Fibroblast of lung (primary cell): ENCODE data around the gene MBNL1. TPM values are rescaled to one million over a fixed set of nuclear protein-coding genes. Genes with fewer than 3 reads are reported as not detected.
A peak's percentile ranks its signal among the peaks of the same experiment; 100 is the strongest.

Experiments
- DNase-seq, 2 donors: peaks; one replicate each; pipeline versions ENCODE4 v3.0.0 to v3.0.0-alpha.2; 2010; ENCODE audit warnings: low read depth in 2 of 2
- H2AFZ ChIP-seq: 2 replicates; pipeline ENCODE4 v1.5.1; 2012; ENCODE audit warnings: low read length, control low read depth, inconsistent platforms
- H3K27ac ChIP-seq: 2 replicates; pipeline ENCODE4 v1.5.1; 2011; ENCODE audit warnings: low read length, control low read depth; ENCODE audit not compliant: insufficient read depth
- H3K27me3 ChIP-seq: 2 replicates; pipeline ENCODE4 v1.5.1; 2011; ENCODE audit warnings: mild to moderate bottlenecking, low read length; ENCODE audit not compliant: control insufficient read depth, insufficient read depth
- H3K36me3 ChIP-seq: 2 replicates; pipeline ENCODE4 v1.5.1; 2011; ENCODE audit warnings: low read length; ENCODE audit not compliant: control insufficient read depth, insufficient read depth
- H3K4me1 ChIP-seq: 2 replicates; pipeline ENCODE4 v1.5.1; 2011; ENCODE audit warnings: low read length; ENCODE audit not compliant: control insufficient read depth, insufficient read depth; ENCODE audit errors: extremely low read depth
- H3K4me2 ChIP-seq: 2 replicates; pipeline ENCODE4 v1.5.1; 2011; ENCODE audit warnings: low read length, control low read depth; ENCODE audit not compliant: insufficient read depth; ENCODE audit errors: extremely low read depth
- H3K4me3 ChIP-seq, 4 experiments: fragments of 200-600 bp in 1 of 4; sonication (generic) in 1 of 4; replicated peaks in 1 of 4; 2 replicates each; pipeline ENCODE4 v1.5.1; 2011 to 2016; ENCODE audit warnings: low read length in 4 of 4, low read depth in 3 of 4, mild to moderate bottlenecking in 3 of 4, control low read depth in 2 of 4, inconsistent platforms in 1 of 4, mixed read lengths in 1 of 4; ENCODE audit not compliant: insufficient read depth in 1 of 4; ENCODE audit errors: control extremely low read depth in 1 of 4
- H3K79me2 ChIP-seq: 2 replicates; pipeline ENCODE4 v1.5.1; 2012; ENCODE audit warnings: mild to moderate bottlenecking, low read length, inconsistent platforms; ENCODE audit not compliant: control insufficient read depth, insufficient read depth
- H3K9ac ChIP-seq: 2 replicates; pipeline ENCODE4 v1.5.1; 2011; ENCODE audit warnings: mild to moderate bottlenecking, low read length, control low read depth; ENCODE audit not compliant: insufficient read depth
- H3K9me3 ChIP-seq: 2 replicates; pipeline ENCODE4 v1.5.1; 2012; ENCODE audit warnings: low read depth, low read length; ENCODE audit not compliant: control insufficient read depth, insufficient read depth
- H4K20me1 ChIP-seq: 2 replicates; pipeline ENCODE4 v1.5.1; 2011; ENCODE audit warnings: low read length; ENCODE audit not compliant: control insufficient read depth, insufficient read depth; ENCODE audit errors: extremely low read depth
- CTCF ChIP-seq, 2 donors: IDR thresholded peaks in 1 of 2; conservative IDR thresholded peaks in 1 of 2; 1 replicate in 1 of 2; 2 replicates in 1 of 2; pipeline ENCODE4 v1.5.1; 2011 to 2012; ENCODE audit warnings: low read length in 2 of 2, control low read depth in 1 of 2, inconsistent platforms in 1 of 2, low read depth in 1 of 2, mild to moderate bottlenecking in 1 of 2
- EZH2 ChIP-seq: IDR thresholded peaks from 2 replicates; pipeline ENCODE4 v1.5.1; 2012; ENCODE audit warnings: low read length, control low read depth, mild to moderate bottlenecking; ENCODE audit errors: missing control alignments
- polyA plus RNA-seq, 2 donors: library from polyadenylated mRNA; depleted of rRNA in 1 of 2; stranded (reverse) in 1 of 2; unstranded in 1 of 2; fragments of >200 nt; gene quantifications; 2 replicates each; pipeline ENCODE4 v1.2.1, GENCODE V29; 2011 to 2012; ENCODE audit warnings: missing spikeins in 1 of 2
- total RNA-seq: library from RNA; depleted of rRNA; stranded (reverse); fragments of >200 nt; gene quantifications from 2 replicates; pipeline ENCODE4 v1.2.1, GENCODE V29; 2014

MBNL1 gene
- total and polyA plus RNA-seq, 2 donors (not counting 1 experiment from before 2014, with no cell fraction given), result 150 to 213 TPM

GRCh38 chr3:152222327-152222726 lies 46.4 kb upstream of the MBNL1 start:
- no peaks in the 10 kb centered on the region for H3K4me1 ChIP-seq
- TF ChIP-seq CTCF (conservative IDR thresholded peaks at IDR 0.05 in 1 of 2, IDR thresholded peaks at IDR 0.05 in 1 of 2; ENCODE audit: low read depth in 1 of 2, low read length in 2 of 2), result no peak
- TF ChIP-seq EZH2, result no peak
- H3K9ac ChIP-seq, result no peak overlapping the region
- no peak overlapping the region for H3K27ac ChIP-seq
- H3K79me2 ChIP-seq, result no peaks in the 10 kb centered on the region
- peak; percentile 57 to 78 for DNase-seq
- no peak overlapping the region for H2AFZ ChIP-seq
- no peaks in the 10 kb centered on the region for H3K36me3 ChIP-seq
- H3K9me3 ChIP-seq, result no peaks in the 10 kb centered on the region
- peak overlapping the region; percentile 46 for H3K4me2 ChIP-seq
- no peaks in the 10 kb centered on the region for H3K27me3 ChIP-seq
- H3K4me3 ChIP-seq, result no peak overlapping the region
- H4K20me1 ChIP-seq, result no peaks in the 10 kb centered on the region

GRCh38 chr3:152225201-152225600 lies 43.5 kb upstream of the MBNL1 start:
- no peak overlapping the region for H3K4me2 ChIP-seq
- H3K27me3 ChIP-seq, result no peaks in the 10 kb centered on the region
- TF ChIP-seq EZH2 (no peak), CTCF (conservative IDR thresholded peaks at IDR 0.05 in 1 of 2, IDR thresholded peaks at IDR 0.05 in 1 of 2; ENCODE audit: low read depth in 1 of 2, low read length in 2 of 2) (no peak)
- H3K27ac ChIP-seq, result no peak overlapping the region
- DNase-seq, result peak in 1 of 2 donors; percentile 45
- no peaks in the 10 kb centered on the region for H3K79me2 ChIP-seq
- no peaks in the 10 kb centered on the region for H3K4me1 ChIP-seq
- no peak overlapping the region for H3K4me3 ChIP-seq
- no peak overlapping the region for H2AFZ ChIP-seq
- H3K9ac ChIP-seq, result no peak overlapping the region
- H4K20me1 ChIP-seq, result no peaks in the 10 kb centered on the region
- H3K36me3 ChIP-seq, result no peaks in the 10 kb centered on the region
- H3K9me3 ChIP-seq, result no peaks in the 10 kb centered on the region

- no peak overlapping the region for H3K4me3 ChIP-seq
- H3K4me1 ChIP-seq, result no peaks in the 10 kb centered on the region
- H4K20me1 ChIP-seq, result no peaks in the 10 kb centered on the region
- H3K36me3 ChIP-seq, result no peaks in the 10 kb centered on the region
- H3K4me2 ChIP-seq, result no peak overlapping the region
- no peak overlapping the region for H2AFZ ChIP-seq
- no peaks in the 10 kb centered on the region for H3K27me3 ChIP-seq
- DNase-seq, result no peak
- TF ChIP-seq CTCF (conservative IDR thresholded peaks at IDR 0.05 in 1 of 2, IDR thresholded peaks at IDR 0.05 in 1 of 2; ENCODE audit: low read depth in 1 of 2, low read length in 2 of 2), result no peak
- H3K9me3 ChIP-seq, result no peaks in the 10 kb centered on the region
- no peaks in the 10 kb centered on the region for H3K79me2 ChIP-seq
- no peak overlapping the region for H3K9ac ChIP-seq
- H3K27ac ChIP-seq, result no peak overlapping the region
These were observed 42.6 kb upstream of the MBNL1 start for GRCh38 chr3:152226176-152226575.
